Fibroblast of villous mesenchyme (primary cell): ENCODE measurements around the gene DUSP7. TPM values are rescaled to one million over a fixed set of nuclear protein-coding genes. Genes with fewer than 3 reads are reported as not detected.

ENCODE experiments used
- DNase-seq: peaks from one replicate; pipeline ENCODE4 v3.0.0-alpha.2; 2010; ENCODE audit warnings: low read depth
- H3K4me3 ChIP-seq: 2 replicates; pipeline ENCODE4 v1.5.1; 2011; ENCODE audit warnings: low read depth, mild to moderate bottlenecking, low read length
- CTCF ChIP-seq: IDR thresholded peaks from 2 replicates; pipeline ENCODE4 v1.5.1; 2012; ENCODE audit warnings: low read depth, mild to moderate bottlenecking, low read length; ENCODE audit not compliant: insufficient read depth
- total RNA-seq: library from RNA; depleted of rRNA; stranded (reverse); fragments of >200 nt; gene quantifications from 2 replicates; pipeline ENCODE4 v1.2.3, GENCODE V29; 2012

DUSP7 gene
- total RNA-seq, 1 donor: 21.2 TPM

GRCh38 chr3:52015438-52016228, 40.7 kb downstream of the DUSP7 start:
- no peak for TF ChIP-seq CTCF
- DNase-seq: no peak
- no peak overlapping the region for H3K4me3 ChIP-seq

GRCh38 chr3:52014613-52015012, 41.8 kb downstream of the DUSP7 start:
- no peak overlapping the region for H3K4me3 ChIP-seq
- peak; percentile 22 for DNase-seq
- TF ChIP-seq CTCF: peak; percentile 54

GRCh38 chr3:52013802-52014598, 42.4 kb downstream of the DUSP7 start:
- no peak for DNase-seq
- no peak overlapping the region for H3K4me3 ChIP-seq
- TF ChIP-seq CTCF: no peak

- no peak for DNase-seq
- TF ChIP-seq CTCF: no peak
- H3K4me3 ChIP-seq: no peak overlapping the region
Observed at GRCh38 chr3:52012699-52013098, 43.7 kb downstream of the DUSP7 start.

- TF ChIP-seq CTCF: no peak
- DNase-seq: no peak
- no peak overlapping the region for H3K4me3 ChIP-seq
Observed at GRCh38 chr3:52010431-52010830, 45.9 kb downstream of the DUSP7 start.

GRCh38 chr3:52007291-52007690, 49.1 kb downstream of the DUSP7 start:
- no peak overlapping the region for H3K4me3 ChIP-seq
- TF ChIP-seq CTCF: no peak
- no peak for DNase-seq
